PC-9 (cell line): ENCODE results near the gene SDK1. TPM values are rescaled to one million over a fixed set of nuclear protein-coding genes. Genes with fewer than 3 reads are reported as not detected.

Experiments
- BruUV-seq: library from RNA; stranded (reverse); fragments of 400-500 nt; replicated peaks from 2 replicates; lab custom pipeline; 2021; lab: Mats Ljungman, UMichigan
- CTCF ChIA-PET: fragments of 300-600 bp; sonication (Branson Sonifier 250); formaldehyde crosslinking; loops from one replicate; lab custom pipeline; 2022; ENCODE audit warnings: antibody characterized with exemption; lab: Charles Lee
- POLR2A ChIA-PET: fragments of 300-600 bp; sonication (Branson Sonifier 250); formaldehyde crosslinking; loops from one replicate; lab custom pipeline; 2022; ENCODE audit warnings: antibody characterized with exemption; ENCODE audit not compliant: unreplicated experiment; lab: Charles Lee
- DNase-seq, 2 experiments: peaks; one replicate each; pipeline versions ENCODE4 v3.0.0 to v3.0.0-alpha.2; 2015 to 2022; ENCODE audit warnings: mixed read lengths in 1 of 2
- H2AFZ ChIP-seq: fragments of 200-600 bp; sonication (generic); 2 replicates; pipeline ENCODE4 v1.8.1; 2017; ENCODE audit warnings: antibody characterized with exemption
- H3F3A ChIP-seq: fragments of 200-600 bp; sonication (generic); 2 replicates; pipeline ENCODE4 v1.8.1; 2017; ENCODE audit warnings: antibody characterized with exemption, mild to moderate bottlenecking, low read depth; ENCODE audit not compliant: insufficient read depth
- H3K27ac ChIP-seq: fragments of 200-600 bp; sonication (generic); 2 replicates; pipeline ENCODE4 v1.6.1; 2016; ENCODE audit warnings: mixed run types
- H3K27me3 ChIP-seq: fragments of 200-600 bp; sonication (generic); 2 replicates; pipeline ENCODE4 v1.6.1; 2016; ENCODE audit warnings: low read depth, mixed run types; ENCODE audit not compliant: insufficient read depth
- H3K36me3 ChIP-seq: fragments of 200-600 bp; sonication (generic); 2 replicates; pipeline ENCODE4 v1.6.1; 2016; ENCODE audit warnings: low read depth, mixed run types
- H3K4me1 ChIP-seq: fragments of 200-600 bp; sonication (generic); replicated peaks from 2 replicates; pipeline ENCODE4 v1.6.1; 2016; ENCODE audit warnings: mixed run types; ENCODE audit not compliant: insufficient read depth
- H3K4me2 ChIP-seq: fragments of 200-600 bp; sonication (generic); 2 replicates; pipeline ENCODE4 v1.6.1; 2017; ENCODE audit warnings: mixed run types
- H3K4me3 ChIP-seq: fragments of 200-600 bp; sonication (generic); 2 replicates; pipeline ENCODE4 v1.6.1; 2016; ENCODE audit warnings: mixed run types
- H3K79me2 ChIP-seq: fragments of 200-600 bp; sonication (generic); 2 replicates; pipeline ENCODE4 v1.6.1; 2017; ENCODE audit warnings: low read depth, mixed run types
- H3K9me2 ChIP-seq: fragments of 200-600 bp; sonication (generic); 2 replicates; pipeline ENCODE4 v1.8.1; 2017; ENCODE audit warnings: mild to moderate bottlenecking; ENCODE audit not compliant: insufficient read depth
- H3K9me3 ChIP-seq: fragments of 200-600 bp; sonication (generic); 2 replicates; pipeline ENCODE4 v1.8.1; 2016; ENCODE audit warnings: low read depth; ENCODE audit not compliant: insufficient read depth
- H4K20me1 ChIP-seq: fragments of 200-600 bp; sonication (generic); 2 replicates; pipeline ENCODE4 v1.8.1; 2017; ENCODE audit not compliant: insufficient read depth
- CTCF ChIP-seq: fragments of 200-600 bp; sonication (generic); conservative IDR thresholded peaks from 2 replicates; pipeline ENCODE4 v1.6.1; 2017; ENCODE audit warnings: mixed run types, antibody characterized with exemption, mild to moderate bottlenecking, moderate library complexity
- EZH2 ChIP-seq: fragments of 200-600 bp; sonication (generic); IDR thresholded peaks from 2 replicates; pipeline ENCODE4 v1.8.0; 2017; ENCODE audit warnings: antibody characterized with exemption, low read depth
- intact Hi-C: fragments of 100-400 bp; cut with micrococcal nuclease; formaldehyde crosslinking; loops from one replicate; pipeline ENCODE4 v1.10.0; 2022; ENCODE audit not compliant: unreplicated experiment
- total RNA-seq: library from RNA; stranded (reverse); gene quantifications from 2 replicates; pipeline ENCODE4 v1.2.3, GENCODE V29; 2021

The SDK1 gene
- total RNA-seq, 1 experiment from 2014 or later = not detected

- Histone ChIP-seq H3K9me2 (no peaks in the 10 kb centered on the region), H3K27me3 (peaks cover 93% of the 10 kb centered on the region), H3F3A (no peaks in the 10 kb centered on the region), H3K27ac (no peak overlapping the region), H4K20me1 (no peaks in the 10 kb centered on the region), H3K4me1 (no peaks in the 10 kb centered on the region), H2AFZ (no peak overlapping the region), H3K36me3 (no peaks in the 10 kb centered on the region), H3K4me3 (no peak overlapping the region), H3K9me3 (no peaks in the 10 kb centered on the region), H3K79me2 (no peaks in the 10 kb centered on the region), H3K4me2 (no peak overlapping the region)
- no TSS peak for BruUV-seq
- CTCF ChIA-PET = no interaction called here
- POLR2A ChIA-PET = interaction anchor here (0.7 kb wide), 1 partner anchor 22 kb away, joined by 7 read pairs; no protein-coding TSS in a partner anchor
- no peak for DNase-seq
- TF ChIP-seq CTCF (no peak), EZH2 (no peak)
- intact Hi-C loops = no loop called here
Observed at GRCh38 chr7:3370068-3370830, 69.2 kb downstream of the SDK1 start.

- BruUV-seq = no TSS peak
- Histone ChIP-seq H3K9me2 (no peaks in the 10 kb centered on the region), H2AFZ (no peak overlapping the region), H4K20me1 (no peaks in the 10 kb centered on the region), H3K36me3 (no peaks in the 10 kb centered on the region), H3K4me3 (no peak overlapping the region), H3K27me3 (peaks cover 94% of the 10 kb centered on the region), H3K9me3 (no peaks in the 10 kb centered on the region), H3F3A (no peaks in the 10 kb centered on the region), H3K27ac (no peak overlapping the region), H3K4me2 (no peak overlapping the region), H3K79me2 (no peaks in the 10 kb centered on the region), H3K4me1 (no peaks in the 10 kb centered on the region)
- CTCF ChIA-PET = no interaction called here
- TF ChIP-seq CTCF (no peak), EZH2 (no peak)
- POLR2A ChIA-PET = interaction anchor here (0.7 kb wide), 1 partner anchor 22 kb away, joined by 7 read pairs; no protein-coding TSS in a partner anchor
- DNase-seq = no peak
- intact Hi-C loops = no loop called here
Observed at GRCh38 chr7:3370921-3371320, 69.9 kb downstream of the SDK1 start.

GRCh38 chr7:3371601-3372000, 70.5 kb downstream of the SDK1 start:
- DNase-seq = no peak
- TF ChIP-seq EZH2 = no peak
- no peak overlapping the region for H3K27ac ChIP-seq
- H3K79me2 ChIP-seq = no peaks in the 10 kb centered on the region
- peaks cover 95% of the 10 kb centered on the region for H3K27me3 ChIP-seq
- no peaks in the 10 kb centered on the region for H3F3A ChIP-seq
- H3K4me2 ChIP-seq = no peak overlapping the region
- no peaks in the 10 kb centered on the region for H3K9me2 ChIP-seq
- H3K36me3 ChIP-seq = no peaks in the 10 kb centered on the region
- H3K9me3 ChIP-seq = no peaks in the 10 kb centered on the region
- H4K20me1 ChIP-seq = no peaks in the 10 kb centered on the region
- no peaks in the 10 kb centered on the region for H3K4me1 ChIP-seq
- POLR2A ChIA-PET = no interaction called here
- H3K4me3 ChIP-seq = no peak overlapping the region
- CTCF ChIA-PET = no interaction called here
- BruUV-seq = no TSS peak
- no peak overlapping the region for H2AFZ ChIP-seq
- intact Hi-C loops = no loop called here
